Measurements from ENCODE around the gene COL20A1.
"Not testable (repeated sequence)": the region's sequence is repeated elsewhere in the genome, so short reads cannot be mapped to it uniquely, and the experiment has no call there.

Gene COL20A1

DNA sequence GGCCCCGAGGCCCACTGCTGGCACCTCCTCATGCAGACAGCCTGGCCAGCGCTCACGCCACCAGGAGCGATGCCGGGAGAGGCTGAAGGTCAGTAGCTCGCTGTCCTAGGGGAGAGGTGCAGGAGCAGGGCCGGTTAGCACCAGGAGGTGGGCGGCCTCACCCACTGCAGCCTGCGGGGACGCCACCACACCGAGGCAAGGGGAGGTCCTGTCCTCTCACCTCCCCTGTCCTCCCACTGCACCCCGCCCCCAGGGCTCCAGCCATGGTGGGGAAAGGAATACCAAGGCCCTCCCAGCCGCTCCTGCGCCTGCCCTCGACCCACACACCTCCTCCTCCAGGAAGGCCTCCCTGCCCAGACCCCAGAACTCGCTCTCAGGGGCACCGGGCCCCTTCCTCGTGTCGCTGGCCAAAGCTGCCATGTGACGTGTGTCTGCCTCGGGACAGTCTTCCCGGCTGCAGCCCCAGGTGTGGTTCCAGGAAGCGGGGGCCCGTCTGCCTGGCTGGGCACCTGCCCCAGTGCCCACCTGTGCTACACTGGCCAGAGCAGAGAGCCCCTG, 45.2 kb upstream of the COL20A1 start:
- TF ChIP-seq ZNF404 (tag by site-specific recombination; IDR thresholded peaks at IDR 0.05) (no peak), ZFHX2 (tag by site-specific recombination; conservative IDR thresholded peaks at IDR 0.05) (peak; percentile 87), ZIC2 (tag by site-specific recombination; IDR thresholded peaks at IDR 0.05) (peak; percentile 38; the same call in 1 of the 2 replicates), EGR2 (tag by site-specific recombination; IDR thresholded peaks at IDR 0.05; ENCODE audit: low read depth) (peak; percentile 82)
- Histone ChIP-seq H3K9me3 (ENCODE audit: control insufficient read depth, insufficient read depth, low read depth, low read length) (no peaks in the 10 kb centered on the region), H3K4me3 (ENCODE audit: low read depth, low read length) (no peak overlapping the region), H3K4me1 (ENCODE audit: control insufficient read depth, insufficient read depth, low read length) (no peaks in the 10 kb centered on the region), H3K36me3 (ENCODE audit: control insufficient read depth in 2 of 2, insufficient read depth in 1 of 2, low read length in 2 of 2) (no peaks in the 10 kb centered on the region), H3K27ac (ENCODE audit: extremely low read depth, low read depth, low read length) (no peak overlapping the region)
- ChIA-PET POLR2A (interaction anchor here (0.6 to 1.0 kb wide), 2 partner anchors 22 to 797 kb away, joined by 3 to 7 read pairs; no protein-coding TSS in a partner anchor), CTCF (interaction anchor here (1.5 to 5.1 kb wide), 2 partner anchors 24 to 43 kb away, joined by 3 to 29 read pairs; no protein-coding TSS in a partner anchor)

GRCh38 chr20:63248835-63249591, 44.0 kb upstream of the COL20A1 start:
- no peaks in the 10 kb centered on the region for H3K4me1 ChIP-seq (ENCODE audit: control insufficient read depth, insufficient read depth, low read length)
- no peak overlapping the region for H3K4me3 ChIP-seq (ENCODE audit: low read depth, low read length)
- H3K27ac ChIP-seq (ENCODE audit: extremely low read depth, low read depth, low read length) = no peak overlapping the region
- CTCF ChIA-PET = interaction anchor here (0.9 to 5.1 kb wide), 3 partner anchors 25 to 42 kb away, joined by 3 to 29 read pairs (median 3); no protein-coding TSS in a partner anchor
- no peak for TF ChIP-seq ZNF501 (tag by site-specific recombination; IDR thresholded peaks at IDR 0.05)
- TF ChIP-seq ZNF843 (tag by site-specific recombination; IDR thresholded peaks at IDR 0.05) = no peak
- no peak for TF ChIP-seq BCL11A (tag by site-specific recombination; IDR thresholded peaks at IDR 0.05; ENCODE audit: low read depth)
- TF ChIP-seq ZNF600 (tag by site-specific recombination; IDR thresholded peaks at IDR 0.05) = 0 out of 2 replicates have a peak, but pooled peaks have one; percentile 36
- no peak for TF ChIP-seq OSR2 (tag by site-specific recombination; IDR thresholded peaks at IDR 0.05)
- TF ChIP-seq, protein P1, sequence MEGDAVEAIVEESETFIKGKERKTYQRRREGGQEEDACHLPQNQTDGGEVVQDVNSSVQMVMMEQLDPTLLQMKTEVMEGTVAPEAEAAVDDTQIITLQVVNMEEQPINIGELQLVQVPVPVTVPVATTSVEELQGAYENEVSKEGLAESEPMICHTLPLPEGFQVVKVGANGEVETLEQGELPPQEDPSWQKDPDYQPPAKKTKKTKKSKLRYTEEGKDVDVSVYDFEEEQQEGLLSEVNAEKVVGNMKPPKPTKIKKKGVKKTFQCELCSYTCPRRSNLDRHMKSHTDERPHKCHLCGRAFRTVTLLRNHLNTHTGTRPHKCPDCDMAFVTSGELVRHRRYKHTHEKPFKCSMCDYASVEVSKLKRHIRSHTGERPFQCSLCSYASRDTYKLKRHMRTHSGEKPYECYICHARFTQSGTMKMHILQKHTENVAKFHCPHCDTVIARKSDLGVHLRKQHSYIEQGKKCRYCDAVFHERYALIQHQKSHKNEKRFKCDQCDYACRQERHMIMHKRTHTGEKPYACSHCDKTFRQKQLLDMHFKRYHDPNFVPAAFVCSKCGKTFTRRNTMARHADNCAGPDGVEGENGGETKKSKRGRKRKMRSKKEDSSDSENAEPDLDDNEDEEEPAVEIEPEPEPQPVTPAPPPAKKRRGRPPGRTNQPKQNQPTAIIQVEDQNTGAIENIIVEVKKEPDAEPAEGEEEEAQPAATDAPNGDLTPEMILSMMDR (tag by site-specific recombination; IDR thresholded peaks at IDR 0.05) = no peak
- TF ChIP-seq ZIC2 (tag by site-specific recombination; IDR thresholded peaks at IDR 0.05) = no peak
- no peak for TF ChIP-seq ZNF837 (tag by site-specific recombination; IDR thresholded peaks at IDR 0.05)
- TF ChIP-seq ZEB2 (tag by site-specific recombination; IDR thresholded peaks at IDR 0.05) = no peak
- POLR2A ChIA-PET = no interaction called here
- no peaks in the 10 kb centered on the region for H3K9me3 ChIP-seq (ENCODE audit: control insufficient read depth, insufficient read depth, low read depth, low read length)
- H3K36me3 ChIP-seq (ENCODE audit: control insufficient read depth in 2 of 2, insufficient read depth in 1 of 2, low read length in 2 of 2) = no peaks in the 10 kb centered on the region

- Histone ChIP-seq H3K9me3 (ENCODE audit: control insufficient read depth, insufficient read depth, low read depth, low read length) (no peaks in the 10 kb centered on the region), H3K4me1 (ENCODE audit: control insufficient read depth, insufficient read depth, low read length) (no peaks in the 10 kb centered on the region), H3K36me3 (ENCODE audit: control insufficient read depth in 2 of 2, insufficient read depth in 1 of 2, low read length in 2 of 2) (no peaks in the 10 kb centered on the region), H3K27ac (ENCODE audit: extremely low read depth, low read depth, low read length) (no peak overlapping the region), H3K4me3 (ENCODE audit: low read depth, low read length) (no peak overlapping the region)
- TF ChIP-seq KLF1 (tag by site-specific recombination; IDR thresholded peaks at IDR 0.05) (0 out of 2 replicates have a peak, but pooled peaks have one; percentile 11), ZNF501 (tag by site-specific recombination; IDR thresholded peaks at IDR 0.05) (no peak)
- POLR2A ChIA-PET = no interaction called here
- CTCF ChIA-PET = no interaction called here
Observed at GRCh38 chr20:63249891-63250290, 43.1 kb upstream of the COL20A1 start.

DNA sequence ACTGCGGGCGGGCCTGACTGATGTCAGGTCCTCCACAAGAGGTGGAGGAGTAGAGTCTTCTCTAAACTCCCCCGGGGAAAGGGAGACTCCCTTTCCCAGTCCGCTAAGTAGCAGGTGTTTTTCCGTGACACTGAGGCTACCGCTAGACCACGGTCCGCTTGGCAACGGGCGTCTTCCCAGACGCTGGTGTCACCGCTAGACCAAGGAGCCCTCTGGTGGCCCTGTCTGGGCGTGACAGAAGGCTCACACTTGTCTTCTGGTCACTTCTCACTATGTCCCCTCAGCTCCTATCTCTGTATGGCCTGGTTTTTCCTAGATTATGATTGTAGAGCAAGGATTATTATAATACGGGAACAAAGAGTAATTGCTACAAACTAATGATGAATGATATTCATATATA, 41.6 kb upstream of the COL20A1 start:
- H3K9me3 ChIP-seq (ENCODE audit: control insufficient read depth, insufficient read depth, low read depth, low read length); H3K27ac ChIP-seq (ENCODE audit: extremely low read depth, low read depth, low read length); H3K4me3 ChIP-seq (ENCODE audit: low read depth, low read length); H3K4me1 ChIP-seq (ENCODE audit: control insufficient read depth, insufficient read depth, low read length); H3K36me3 ChIP-seq (ENCODE audit: control insufficient read depth in 2 of 2, insufficient read depth in 1 of 2, low read length in 2 of 2); POLR2A ChIA-PET: not testable (repeated sequence)
- TF ChIP-seq, protein P2, sequence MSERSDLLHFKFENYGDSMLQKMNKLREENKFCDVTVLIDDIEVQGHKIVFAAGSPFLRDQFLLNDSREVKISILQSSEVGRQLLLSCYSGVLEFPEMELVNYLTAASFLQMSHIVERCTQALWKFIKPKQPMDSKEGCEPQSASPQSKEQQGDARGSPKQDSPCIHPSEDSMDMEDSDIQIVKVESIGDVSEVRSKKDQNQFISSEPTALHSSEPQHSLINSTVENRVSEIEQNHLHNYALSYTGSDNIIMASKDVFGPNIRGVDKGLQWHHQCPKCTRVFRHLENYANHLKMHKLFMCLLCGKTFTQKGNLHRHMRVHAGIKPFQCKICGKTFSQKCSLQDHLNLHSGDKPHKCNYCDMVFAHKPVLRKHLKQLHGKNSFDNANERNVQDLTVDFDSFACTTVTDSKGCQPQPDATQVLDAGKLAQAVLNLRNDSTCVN (tag by site-specific recombination; optimal IDR thresholded peaks at IDR 0.05) = peak; percentile 22
- CTCF ChIA-PET = interaction anchor here (0.6 to 4.1 kb wide), 7 partner anchors 19 to 70 kb away, joined by 3 to 53 read pairs (median 3); partner anchors contain the start of gene ARFGAP1

All from HEK293 (cell line).